T47D (cell line): Measurements from ENCODE around the gene HEMK1.

ENCODE experiments used
- DNase-seq, 2 experiments: peaks; one replicate each; pipeline versions ENCODE4 v3.0.0 to v3.0.0-alpha.2; 2011 to 2012; ENCODE audit warnings: low read depth in 1 of 2, low spot score in 1 of 2
- JUND ChIP-seq: IDR thresholded peaks from 2 replicates; pipeline ENCODE4 v1.6.1; 2012; ENCODE audit warnings: low read depth
- in situ Hi-C: cut with HindIII; loops from 2 replicates; pipeline ENCODE4 v1.10.0; 2016; ENCODE audit warnings: low sequenced_read_pairs, low pct_unique_long_range_greater_than_20kb

HEMK1 gene

DNA sequence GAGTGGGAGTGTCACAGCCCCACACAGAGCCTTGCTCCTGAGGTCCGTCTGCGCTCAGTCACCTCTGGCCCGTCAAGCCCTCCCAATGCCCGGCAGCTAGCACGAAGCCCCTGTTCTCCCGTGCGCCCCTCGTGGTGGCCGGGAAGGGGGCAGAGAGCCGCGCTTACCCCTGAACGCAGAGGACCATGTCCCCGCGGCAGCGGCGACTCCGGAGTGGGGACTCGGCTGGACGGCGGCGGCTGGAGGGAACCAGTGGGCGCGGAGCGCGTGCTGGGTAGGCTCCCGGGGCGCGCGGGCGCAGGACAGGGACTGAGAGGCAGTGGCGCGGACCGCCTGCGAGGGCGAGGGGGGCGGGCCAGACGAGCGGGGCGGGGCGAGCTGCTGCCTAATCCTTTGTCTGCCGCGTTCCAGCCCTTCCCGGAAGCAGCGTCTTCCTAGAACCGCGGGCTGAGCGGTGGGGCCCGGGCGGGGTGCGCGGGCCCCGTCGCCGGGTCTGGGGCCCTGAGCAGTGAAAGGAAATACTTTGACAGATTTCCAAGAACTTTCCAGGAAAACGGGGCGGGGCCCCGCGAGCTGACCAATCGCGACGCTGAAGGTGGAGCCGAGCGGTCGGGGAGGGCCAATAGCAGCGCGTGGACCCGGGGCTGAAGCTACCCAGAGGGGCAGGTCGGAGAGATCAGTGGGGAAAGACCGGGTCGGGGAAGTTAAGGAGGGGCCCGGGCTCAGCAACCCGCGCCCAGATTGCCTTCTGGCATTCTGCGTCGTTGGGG lies 42.3 kb downstream of the HEMK1 start, which contains the start of gene CISH:
TSS of gene CISH (minus strand) at position 311 of the 770 bp plus-strand sequence. CDS start at position 187, 124 bp downstream.
- in situ Hi-C loops = no loop called here
- TF ChIP-seq JUND = no peak
- DNase-seq = peak; percentile 72 to 97

DNA sequence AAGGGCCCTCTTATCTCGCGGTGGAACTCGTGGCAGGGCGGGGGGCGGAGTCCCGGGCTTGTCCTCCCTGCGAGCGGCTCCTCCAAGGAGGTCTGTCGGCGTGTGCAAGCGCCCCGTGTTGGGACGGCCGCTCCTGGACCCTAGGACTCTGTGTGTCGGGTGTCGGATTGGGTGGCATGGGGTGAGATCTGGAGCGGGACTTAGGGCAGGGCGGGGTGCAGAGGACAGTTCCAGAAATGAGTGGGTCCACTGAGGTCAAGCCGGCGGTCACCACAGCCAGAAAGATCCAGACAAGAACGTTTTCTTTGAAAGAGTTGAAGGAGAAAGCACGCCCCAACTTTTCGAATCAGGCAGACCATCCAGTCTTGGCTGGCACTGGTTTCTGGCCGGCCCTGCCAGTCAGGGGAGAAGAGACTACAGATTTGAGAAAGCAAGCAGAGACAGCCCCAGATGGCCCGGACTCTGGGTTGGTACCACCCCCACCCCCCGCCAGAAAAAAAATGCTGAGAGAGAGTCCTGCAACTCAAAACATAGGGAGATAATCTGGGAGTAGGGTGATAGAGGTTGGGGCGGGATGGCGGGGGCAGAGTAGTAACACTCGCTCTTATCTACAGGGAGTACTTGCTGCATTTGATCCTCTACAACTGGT lies 43.0 kb downstream of the HEMK1 start:
- in situ Hi-C loops = no loop called here
- no peak for DNase-seq
- TF ChIP-seq JUND = no peak

DNA sequence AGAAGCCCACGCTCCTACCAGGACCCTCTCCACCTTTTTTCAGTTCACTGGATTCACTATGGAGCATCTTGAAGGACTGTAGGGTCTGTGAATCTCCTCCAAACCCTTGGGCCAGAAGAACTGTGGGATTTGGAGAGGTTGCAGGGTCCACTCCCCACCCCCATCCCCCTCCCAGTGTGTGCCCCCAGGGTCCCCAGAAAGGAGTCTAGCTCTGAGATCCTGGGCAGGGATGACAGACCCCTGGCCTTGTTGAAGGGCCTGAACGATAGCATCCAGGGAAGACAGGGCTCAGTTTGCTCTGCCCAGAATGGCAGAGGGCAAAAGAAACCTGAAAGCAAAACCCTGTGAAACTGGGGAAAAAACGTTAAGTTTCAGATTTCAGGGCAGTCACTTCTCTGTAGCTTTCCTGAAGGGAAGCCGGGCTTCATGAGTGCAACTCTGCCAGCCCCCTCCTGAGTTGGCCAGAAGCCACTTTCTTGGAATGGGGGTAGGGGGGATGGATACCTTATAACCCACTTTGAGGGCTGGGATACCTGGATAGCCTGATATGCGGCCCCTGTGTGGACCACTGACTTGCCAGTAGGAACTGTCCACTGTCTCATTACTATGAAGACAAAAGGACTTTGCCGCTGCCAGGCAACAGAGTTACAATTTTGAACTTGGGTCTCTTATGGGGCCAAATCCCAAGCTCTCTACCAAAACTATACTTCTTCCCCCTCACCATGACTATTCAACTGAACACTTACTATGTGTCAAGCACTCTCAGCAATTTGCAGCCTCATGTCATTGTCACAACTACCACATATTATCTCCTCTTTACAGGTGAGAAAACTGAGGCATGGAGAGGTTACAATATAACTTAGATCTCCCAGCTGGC lies 43.9 kb downstream of the HEMK1 start:
- no peak for TF ChIP-seq JUND
- in situ Hi-C loops = no loop called here
- DNase-seq = no peak

DNA sequence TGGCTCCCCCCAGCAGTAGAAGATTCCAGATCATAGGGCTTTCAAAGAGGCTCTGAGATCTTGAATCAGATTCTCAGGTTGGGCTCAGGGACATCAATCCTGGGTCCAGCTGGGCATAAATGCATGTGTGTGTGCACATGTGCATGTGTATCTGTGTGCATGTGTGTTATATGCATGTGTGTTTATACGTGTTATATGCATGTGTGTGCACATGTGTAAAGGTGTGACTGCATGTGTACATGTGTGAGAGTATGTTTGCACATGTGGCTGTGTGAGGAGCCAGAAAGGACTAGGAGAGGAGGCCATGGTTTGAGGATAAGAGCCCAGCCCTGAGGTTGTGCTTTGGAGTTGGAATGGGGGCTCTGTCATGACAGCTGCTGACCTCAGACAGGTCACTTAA lies 45.9 kb downstream of the HEMK1 start:
- no peak for TF ChIP-seq JUND
- in situ Hi-C loops = no loop called here
- no peak for DNase-seq

DNA sequence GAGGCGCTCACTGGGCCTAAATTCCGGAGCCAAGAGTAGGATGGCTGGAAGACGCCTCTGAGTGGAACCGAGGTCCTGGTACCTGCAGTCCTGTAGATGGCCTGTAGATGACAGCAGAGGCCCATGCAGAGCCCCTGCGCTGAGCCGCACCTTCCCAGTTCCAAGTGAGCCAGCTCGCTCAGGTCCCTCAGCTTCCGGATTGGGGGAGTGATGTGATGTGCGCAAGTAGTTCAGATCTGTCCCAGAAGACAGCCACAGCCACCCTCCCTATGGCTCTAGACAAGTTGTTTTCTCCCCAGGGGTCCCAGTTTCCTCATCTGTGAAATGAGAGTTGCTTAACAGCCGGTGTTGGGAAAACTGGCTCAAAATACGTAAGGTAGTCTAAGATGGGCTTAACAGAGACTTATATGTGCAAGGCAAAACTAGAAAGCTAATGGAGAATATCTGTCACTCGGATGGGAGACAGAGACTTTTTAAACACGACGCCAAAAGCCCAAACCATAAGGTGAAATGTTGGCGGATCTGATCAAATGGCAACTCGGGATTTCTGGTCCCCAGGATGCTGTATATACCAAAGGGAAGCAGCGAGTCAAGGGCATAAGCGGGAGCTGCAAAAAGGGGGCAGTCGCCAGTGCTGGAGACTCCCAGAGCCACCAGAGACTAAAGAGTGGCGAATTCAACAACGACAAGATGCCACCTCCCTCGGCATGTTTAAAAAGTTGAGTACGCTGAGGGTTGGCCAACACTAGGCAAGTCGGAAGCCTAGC lies 46.9 kb downstream of the HEMK1 start:
- in situ Hi-C loops = no loop called here
- peak; percentile 74 to 85 for DNase-seq
- no peak for TF ChIP-seq JUND

DNA sequence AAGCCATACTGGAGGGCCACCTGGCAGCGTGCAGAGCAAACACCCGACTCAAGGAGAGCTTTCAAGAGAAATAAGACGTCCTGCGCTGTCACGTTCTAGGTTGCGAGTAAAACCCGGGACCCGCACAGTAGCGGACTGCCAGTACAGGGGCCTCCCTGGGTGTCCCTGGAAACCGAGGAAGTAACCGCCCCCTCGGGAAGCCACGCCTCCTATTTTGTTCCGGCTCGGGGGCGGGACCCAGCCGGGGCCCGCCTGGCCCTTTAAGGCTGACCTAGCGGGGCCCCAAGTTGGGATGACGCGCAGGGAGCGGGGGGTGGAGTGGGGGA lies 47.4 kb downstream of the HEMK1 start:
- no peak for TF ChIP-seq JUND
- in situ Hi-C loops = no loop called here
- DNase-seq = peak; percentile 76 to 92

DNA sequence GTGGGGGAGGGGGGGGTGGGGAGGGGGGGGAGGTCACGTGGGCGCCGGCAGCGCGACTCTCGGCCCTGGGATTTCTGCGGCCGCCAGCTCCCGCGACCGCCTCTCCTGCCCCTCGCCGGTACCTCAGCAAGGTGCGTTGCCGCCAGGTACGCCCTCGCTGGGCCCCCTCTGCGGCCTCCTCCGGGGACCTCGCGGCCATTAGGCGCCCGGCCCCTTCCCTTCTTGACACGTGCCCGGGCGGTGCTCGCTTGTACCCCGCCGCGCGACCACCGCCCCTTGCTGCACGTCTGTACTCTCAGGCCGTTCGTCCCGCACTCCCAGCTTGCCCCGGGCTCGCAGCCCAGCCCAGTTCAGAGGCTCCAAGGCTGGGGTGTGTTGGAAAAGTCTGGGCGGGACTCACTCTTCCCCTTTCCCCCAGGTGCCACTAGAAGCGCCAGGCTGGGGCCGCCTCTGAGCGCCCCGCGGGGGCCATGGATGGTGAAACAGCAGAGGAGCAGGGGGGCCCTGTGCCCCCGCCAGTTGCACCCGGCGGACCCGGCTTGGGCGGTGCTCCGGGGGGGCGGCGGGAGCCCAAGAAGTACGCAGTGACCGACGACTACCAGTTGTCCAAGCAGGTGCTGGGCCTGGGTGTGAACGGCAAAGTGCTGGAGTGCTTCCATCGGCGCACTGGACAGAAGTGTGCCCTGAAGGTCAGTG lies 47.9 kb downstream of the HEMK1 start, which contains the start of gene MAPKAPK3:
TSS of gene MAPKAPK3 (plus strand) at position 56 of the 696 bp plus-strand sequence. CDS start at position 471, 415 bp downstream.
- in situ Hi-C loops = no loop called here
- peak in 1 of 2 experiments; percentile 42 for DNase-seq

DNA sequence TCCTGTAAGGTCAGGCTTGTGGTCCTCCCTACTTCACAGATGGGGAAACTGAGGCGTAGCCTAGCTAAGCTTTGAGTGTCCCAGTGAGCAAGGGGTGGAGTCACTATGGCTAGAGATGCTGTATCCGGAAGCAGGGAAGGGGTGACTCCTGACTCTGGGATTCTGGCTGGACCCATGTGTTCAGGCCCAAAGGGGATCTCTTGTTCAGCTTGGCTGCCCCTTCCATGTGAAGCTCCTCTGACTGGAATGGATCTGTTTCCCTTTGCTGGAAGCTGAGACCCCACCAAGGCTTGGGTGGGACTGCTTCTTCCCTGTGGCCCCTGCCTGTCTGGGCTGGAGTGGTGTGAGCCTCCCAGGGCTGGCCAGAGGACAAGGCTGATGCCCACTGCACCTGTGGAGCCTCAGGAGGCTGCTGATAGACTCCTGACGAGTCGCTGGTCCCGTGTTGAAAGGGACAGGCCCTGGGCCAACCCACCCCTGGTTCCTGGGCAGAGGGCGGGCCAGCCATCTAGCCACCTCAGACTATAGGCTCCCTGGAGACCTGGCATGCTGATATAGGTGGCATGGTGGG lies 48.7 kb downstream of the HEMK1 start:
- no peak for DNase-seq
- no peak for TF ChIP-seq JUND
- in situ Hi-C loops = no loop called here

More for the DNA sequence above, 47.9 kb downstream of the HEMK1 start, which contains the start of gene MAPKAPK3:
- TF ChIP-seq JUND = no peak

DNA sequence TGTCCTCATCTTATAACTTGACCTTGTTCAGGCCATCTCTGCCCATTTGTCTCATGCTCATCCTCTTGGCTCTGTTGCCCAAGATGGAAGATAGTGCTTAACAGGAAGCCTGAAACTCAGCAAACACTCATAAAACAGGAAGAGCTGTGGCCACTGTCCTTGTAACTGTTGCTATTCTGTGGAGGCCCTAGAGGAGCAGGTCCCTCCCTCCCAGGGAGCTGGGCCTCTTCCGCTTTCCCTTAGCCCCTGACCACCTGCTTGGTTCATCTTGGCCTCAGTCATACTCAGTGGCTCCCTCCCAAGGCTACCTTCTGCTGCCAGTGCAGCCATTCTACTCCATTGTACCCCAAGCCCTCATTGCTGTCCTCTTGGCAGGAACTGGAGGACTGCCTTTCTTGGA lies 51.1 kb downstream of the HEMK1 start:
- in situ Hi-C loops = no loop called here
- no peak for DNase-seq
- no peak for TF ChIP-seq JUND

DNA sequence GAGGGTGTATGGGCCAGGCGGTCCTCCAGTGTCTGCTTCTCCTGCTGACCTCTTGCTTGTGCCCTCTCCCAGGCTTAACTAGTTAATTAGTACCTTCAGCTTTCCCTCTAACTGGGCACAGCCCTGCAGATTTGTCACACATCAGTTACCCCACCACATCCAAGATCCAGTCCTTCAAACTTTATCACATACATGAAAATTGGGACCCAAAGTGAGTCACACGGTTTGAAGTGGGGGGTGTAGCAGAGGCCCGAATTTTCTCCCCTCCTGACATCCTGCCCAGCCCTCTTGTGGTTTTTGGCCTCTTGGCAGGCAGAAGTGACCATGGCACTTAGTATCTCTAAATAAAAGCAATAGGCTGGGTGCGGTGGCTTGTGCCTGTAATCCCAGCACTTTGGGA lies 51.5 kb downstream of the HEMK1 start:
- in situ Hi-C loops = no loop called here

DNA sequence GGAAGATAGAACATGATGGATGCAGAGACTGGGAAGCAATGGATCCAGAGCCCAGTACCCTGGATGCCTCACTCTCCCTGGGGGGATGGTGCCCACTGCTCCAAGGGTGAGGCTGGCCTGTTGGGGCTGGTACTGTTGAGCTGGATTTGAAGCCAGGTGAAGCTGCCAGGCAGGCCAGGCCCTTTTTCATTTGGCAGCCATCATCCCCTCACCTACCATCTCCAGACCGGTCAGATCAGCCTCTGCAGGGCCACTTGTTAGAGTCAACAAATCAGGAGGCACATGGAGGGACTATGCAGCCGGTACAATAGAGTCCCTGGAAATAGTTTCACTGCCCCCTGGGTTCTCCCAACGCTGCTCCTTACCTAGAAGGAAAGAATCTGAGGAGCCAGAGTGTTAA lies 53.6 kb downstream of the HEMK1 start:
- TF ChIP-seq JUND = no peak
- DNase-seq = no peak
- in situ Hi-C loops = no loop called here

More for the DNA sequence above, 51.5 kb downstream of the HEMK1 start:
- TF ChIP-seq JUND = no peak
- no peak for DNase-seq
